Right renal cortex interstitium (tissue), 3 donors: ENCODE measurements around the gene AFAP1L1. TPM values are rescaled to one million over a fixed set of nuclear protein-coding genes. Genes with fewer than 3 reads are reported as not detected.

Experiments used
- DNase-seq, 3 donors: peaks; one replicate each; pipeline ENCODE4 v3.0.0-alpha.2; 2013; ENCODE audit warnings: low read depth in 3 of 3, low spot score in 2 of 3
- polyA plus RNA-seq, 3 donors: library from polyadenylated mRNA; unstranded; fragments of 120-200 nt; gene quantifications; one replicate each; pipeline ENCODE4 v1.2.1, GENCODE V29; 2013; ENCODE audit not compliant: insufficient read length in 3 of 3

Gene AFAP1L1
- polyA plus RNA-seq, 3 donors, result 17.3 to 18.4 (median 18.3) TPM

DNA sequence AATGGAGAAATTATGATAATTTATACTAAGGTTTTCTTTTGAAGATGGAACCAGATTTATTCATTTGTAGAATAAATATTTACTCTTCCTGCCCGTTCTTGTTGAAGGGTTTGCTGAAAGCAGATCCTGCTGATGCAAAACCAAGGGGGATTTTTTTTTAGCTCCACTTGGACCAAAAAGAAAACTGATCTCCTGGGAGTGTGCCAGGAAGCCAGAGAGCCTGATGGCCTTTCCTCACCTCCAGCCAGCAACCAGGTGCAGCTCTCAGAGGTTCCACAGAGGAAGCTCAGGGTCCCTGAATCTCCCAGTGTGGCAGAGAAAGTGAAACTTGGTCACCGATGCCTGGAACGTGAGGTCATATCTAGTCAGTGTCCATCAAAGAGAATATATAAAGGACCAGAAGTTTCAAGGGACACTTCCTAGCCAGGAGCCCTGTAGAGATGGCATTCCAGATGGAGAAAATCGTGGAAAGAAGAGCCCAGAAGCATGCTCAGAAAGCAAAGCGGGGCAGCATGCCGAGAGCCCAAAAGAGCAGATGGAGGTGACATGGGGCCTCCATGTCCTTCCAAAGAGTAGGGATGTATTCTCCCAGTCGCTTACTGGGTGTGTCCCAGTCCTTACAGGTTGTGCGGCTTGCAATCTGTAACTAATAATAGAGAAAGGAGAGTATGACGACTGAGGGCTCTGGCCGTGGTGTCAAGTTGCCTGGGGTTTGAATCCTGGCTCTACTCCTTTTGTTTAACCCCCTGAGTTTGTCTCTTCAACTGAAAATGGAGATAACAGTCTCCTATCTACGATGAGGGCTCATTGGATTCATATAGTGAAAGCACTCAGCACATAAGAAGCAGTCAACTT, 12.2 kb downstream of the AFAP1L1 start:
- no peak for DNase-seq

DNA sequence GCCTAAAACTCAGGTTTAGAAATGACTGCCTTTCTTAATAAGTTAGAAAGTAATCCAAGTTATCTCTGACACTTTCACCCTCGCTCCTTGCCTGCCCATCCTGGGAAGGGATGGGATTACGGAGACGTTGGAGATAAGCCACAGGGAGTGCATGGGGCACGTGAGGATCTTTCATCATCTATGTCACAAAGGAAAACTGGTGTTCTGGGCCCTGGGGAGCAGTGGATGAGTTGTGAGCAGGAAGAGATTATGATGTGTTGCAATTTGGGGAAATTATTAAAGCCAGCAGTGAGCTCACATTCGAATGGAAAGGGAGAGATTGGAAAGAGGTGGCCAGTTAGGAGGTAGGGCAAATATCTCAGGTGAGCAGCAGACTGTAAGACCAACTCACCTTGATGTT, 12.8 kb downstream of the AFAP1L1 start:
- no peak for DNase-seq

DNA sequence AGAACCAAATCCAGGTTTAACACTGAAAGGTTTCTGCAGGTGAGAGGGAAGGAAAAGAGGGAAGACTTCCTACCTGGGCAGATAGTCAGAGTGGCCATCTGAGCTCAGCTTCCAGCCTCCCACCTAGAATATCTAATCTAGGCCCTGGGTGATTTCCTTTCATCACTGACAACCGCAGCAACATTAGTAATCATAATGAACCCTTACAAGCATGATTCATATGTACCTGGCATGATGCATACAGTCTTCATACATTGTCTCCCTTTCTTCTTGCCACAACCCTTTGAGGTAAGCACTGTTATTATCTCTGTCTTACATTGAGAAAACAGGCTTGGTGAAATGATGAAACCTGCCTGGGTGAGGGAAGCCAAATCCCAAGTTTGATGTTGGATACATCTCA, 13.5 kb downstream of the AFAP1L1 start:
- DNase-seq, result no peak

DNA sequence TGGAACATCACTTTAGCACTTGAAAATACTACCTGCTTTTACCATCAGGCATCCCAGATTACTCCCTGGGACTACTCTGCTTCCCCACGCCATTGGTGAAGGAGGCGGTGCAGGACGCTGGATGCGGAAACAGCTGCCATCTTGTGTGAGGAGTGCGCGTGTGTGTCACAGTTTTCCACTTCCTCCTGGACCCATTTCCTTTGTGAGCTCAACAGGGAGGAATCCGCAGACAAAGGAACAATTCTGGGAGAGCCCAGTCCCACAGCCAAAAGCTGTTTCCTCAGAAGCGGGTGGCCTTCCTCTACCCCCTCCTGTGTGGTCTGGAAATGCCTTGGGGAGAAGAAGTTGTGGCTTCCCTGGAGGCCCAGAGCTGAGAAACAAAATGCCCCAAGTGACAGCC, 16.8 kb downstream of the AFAP1L1 start:
- no peak for DNase-seq

DNA sequence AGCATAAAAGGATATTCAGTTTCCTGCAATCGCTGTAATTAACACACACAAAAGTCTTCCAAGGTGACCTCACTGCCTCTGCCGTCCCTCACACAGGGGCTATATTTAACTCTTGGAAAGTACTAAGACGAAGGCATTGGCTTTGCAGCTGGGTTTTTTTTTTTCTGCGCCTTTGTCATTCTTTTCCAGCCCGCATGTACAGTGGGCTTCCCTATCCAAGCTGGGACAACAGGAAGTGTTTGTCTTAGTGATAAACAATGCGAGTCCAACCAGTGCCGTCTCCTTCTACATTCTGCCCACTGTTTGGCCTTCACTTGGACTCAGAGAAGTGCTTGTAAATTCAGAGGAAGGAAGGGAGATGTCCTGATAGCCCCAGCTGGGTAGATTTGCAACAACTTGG, 17.6 kb downstream of the AFAP1L1 start:
- DNase-seq, result no peak

DNA sequence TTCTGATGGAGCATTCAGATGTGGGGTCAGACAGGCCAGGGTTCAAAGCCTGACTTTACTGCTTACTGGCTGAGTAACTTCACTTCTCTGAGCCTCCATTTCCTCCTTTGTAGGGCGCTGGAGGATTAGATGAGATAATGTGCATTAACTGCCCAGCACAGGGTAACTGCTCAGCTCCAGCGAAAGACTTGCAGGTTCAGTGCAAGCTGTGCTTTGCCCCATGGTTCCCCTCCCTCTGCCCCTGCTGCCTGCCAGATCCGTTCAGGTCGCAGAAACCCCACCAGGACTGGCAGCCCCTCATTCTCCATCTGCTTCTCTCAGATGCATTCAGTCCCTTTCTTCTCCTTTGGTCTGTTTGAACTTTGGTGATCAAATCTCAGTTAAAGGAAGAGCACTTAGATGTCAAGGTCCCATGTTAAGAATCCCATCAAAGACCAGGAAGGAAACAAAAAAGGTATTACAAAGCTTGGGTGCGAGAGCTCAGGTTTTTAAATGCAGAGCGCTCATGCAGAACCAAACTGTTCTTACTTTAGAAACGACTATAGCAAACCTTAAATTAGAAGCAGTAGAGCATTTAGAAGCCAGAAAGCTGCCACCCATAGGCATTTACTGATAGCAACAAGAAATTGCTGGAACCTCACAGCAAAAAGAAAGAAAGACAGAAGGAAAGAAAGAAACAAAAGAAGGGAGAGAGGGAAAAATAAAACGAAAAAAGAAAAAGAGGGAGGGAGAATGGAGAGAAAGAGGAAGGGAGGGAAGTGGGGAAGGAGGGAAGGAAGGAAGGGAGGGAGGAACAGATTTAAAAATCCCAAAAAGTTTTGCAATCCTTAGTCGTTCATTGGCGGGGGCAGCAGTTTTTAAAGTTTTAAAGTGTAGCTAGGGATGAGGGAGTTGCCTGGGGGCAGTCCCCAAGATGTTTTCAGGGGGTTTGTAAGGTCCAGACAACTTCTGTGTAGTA, 23.5 kb downstream of the AFAP1L1 start:
- DNase-seq, result no peak

DNA sequence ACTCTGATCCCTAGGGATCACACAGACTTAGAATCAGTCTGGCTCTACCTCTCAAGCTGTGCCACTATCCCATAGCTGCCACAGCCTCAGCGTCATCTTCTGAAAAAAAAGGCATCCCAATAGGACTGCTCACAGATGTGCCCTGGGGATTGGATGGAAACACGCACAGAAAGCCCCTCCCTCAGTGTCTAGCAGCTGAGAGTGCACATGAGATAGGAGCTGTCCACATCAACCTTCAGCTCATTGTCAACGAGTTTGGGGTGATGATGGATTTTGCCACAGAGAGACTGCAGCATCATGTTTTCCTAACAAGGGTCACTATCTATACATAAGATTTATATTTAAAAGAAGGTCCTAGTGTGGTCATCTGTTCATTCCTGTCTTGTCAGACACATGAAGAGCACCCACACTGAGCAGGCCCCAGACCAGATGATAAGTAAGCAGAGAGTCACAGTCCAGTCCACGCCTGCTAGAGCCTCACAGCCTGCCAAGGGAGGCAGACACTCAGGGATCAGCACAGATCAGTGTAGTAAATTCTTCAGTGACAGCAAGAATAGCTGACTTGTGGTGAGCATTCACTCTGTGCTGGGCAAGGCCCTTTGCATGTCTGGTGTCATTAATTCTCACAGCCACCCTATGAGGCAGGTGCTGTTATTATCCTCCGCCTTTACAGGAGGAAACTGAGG, 25.8 kb downstream of the AFAP1L1 start:
- no peak for DNase-seq

DNA sequence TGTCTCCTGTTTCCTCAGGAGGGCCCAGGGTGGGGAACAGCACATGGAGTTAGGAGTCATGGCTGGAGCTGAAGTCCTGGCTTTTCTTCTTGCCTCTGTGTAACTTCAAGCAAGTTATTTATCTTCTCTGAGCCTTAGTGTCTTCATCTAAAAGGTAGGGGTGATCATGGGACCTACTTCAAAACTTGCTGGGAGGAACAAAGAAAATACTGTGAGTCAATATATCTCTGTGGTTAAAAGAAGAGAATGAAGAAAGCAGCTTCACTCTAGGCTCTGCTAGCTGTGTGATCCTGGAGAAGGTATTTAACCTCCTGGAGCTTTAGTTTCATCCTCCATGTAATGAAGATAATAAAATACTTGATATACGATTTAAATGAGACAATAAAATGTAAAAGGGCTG, 26.5 kb downstream of the AFAP1L1 start:
- no peak for DNase-seq

DNA sequence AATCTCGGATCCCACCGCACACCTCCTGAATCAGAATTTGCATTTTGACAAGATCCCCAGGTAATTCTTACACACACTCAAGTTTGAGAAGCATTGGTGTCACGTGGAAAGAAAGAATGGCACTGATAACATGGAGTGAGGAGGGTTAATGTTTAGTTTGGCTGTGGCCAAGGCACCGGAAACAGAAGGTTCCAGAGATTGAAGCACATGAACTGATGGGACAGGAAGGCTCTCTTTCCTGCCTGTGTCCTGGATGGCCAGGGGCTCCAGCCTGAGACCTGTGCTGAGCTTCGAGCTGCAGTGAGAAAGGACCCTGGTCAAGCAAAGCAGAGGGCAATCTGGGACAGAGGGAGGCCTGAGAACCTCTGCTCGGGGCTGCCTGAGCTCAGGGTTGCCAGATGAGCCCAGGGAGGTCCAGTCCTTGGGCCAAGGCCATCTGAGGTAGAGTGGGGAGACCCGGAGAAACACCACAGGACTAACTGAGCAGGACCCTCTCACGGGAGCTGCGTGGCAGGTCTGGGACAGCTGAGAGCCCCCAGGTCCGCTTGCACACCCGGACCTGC, 27.3 kb downstream of the AFAP1L1 start:
- no peak for DNase-seq

DNA sequence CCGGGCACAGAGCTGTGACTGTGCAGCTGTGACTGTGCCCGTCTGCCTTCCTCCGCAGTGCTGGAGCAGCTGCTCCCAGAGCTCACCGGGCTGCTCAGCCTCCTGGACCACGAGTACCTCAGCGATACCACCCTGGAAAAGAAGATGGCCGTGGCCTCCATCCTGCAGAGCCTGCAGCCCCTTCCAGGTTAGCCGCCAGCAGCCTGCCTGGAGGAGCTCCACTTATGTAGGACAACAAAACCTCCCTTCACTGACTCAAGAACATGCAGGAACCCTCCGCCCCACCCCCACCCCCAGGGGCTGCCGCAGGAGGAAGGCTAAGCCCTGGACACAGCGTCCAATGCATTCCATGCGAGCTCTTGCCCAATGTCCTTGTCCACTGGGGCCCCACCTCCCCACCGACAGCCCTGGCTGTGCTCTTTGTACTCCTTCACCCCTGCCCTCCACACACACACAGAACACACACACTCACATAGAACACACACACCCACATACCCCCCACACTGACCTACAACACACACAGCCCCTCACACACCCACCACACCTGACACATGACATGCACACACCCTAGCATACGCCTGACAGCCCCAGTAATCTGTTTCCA, 27.9 kb downstream of the AFAP1L1 start:
- DNase-seq, result no peak

DNA sequence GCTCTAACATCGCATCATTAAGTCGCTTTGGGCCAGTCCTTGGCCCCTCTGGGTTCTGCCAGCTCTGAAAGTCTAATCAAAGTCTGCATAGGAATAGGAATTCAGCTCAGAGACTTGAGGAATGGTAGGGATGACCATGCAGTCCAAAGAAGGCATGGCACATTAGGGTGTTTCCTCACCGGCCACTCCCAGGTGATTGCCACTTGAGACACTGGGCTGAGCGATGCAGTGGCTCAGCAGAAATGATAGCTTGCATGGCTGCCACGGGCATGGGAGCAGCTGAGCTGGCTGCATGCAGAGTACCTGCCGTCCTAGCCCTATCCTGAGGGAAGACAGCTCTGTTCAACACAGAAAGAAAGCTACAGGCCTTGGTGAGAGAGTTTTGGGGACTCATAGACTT, 28.8 kb downstream of the AFAP1L1 start:
- DNase-seq, result no peak

DNA sequence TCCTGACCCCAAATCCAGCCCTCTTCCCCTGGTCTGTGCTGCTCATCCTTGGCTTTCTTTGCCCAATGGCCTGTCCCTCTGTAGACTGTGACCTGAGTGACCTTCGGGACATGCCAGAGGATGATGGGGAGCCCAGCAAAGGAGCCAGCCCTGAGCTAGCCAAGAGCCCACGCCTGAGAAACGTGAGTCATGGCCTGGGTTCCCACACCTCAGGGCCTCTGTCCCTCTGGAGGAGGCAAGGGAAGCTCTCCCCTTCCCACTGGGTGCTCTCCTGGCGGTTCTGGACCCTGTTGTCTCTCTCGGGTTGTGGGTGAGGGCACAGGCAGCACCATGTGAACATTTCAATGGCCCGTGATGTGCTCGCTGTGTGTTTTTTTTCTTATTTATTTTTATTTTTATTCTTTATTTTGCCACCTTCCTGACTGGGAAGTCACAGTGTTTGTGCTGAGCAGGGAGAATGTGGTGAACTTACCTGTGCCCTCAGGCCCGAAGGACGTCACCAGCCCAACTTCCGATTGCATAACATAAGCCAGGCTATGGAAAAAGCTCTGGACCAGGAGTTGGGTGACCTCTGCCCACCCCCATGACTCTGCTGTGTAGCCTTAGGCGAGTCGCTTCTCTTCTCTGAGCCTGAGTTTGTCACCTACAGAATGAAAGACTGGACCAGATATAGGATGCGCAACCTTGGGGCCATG, 29.5 kb downstream of the AFAP1L1 start:
- DNase-seq, result no peak

DNA sequence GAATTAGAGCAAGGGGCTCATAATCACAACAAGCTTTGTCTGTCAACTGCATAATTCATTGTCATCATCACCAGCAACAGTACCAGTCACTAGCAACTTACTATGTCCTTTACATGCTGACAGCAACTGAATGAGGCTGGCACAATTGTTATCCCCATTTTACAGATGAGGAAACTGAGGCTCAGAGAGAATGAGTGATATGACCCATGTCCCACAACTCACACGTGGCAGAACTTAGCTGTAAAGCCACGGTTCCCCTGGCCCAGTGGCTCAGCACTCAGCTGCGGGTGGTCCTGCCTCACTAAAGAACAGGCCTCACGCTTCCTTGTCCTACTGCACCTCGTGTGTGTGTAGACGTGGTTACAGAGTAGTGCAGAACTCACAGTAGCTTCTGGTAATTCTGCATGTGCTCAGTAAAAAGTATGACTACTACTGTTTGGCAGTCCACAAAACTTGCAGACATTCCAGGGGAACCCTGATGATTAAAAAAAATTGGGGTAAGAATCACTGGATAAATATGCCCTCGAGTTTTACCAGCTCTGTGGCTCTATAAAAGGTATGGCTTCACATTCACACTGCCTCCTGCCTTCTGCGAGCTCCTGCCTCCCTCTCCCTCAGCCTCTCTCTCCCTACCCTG, 30.2 kb downstream of the AFAP1L1 start:
- DNase-seq, result no peak

DNA sequence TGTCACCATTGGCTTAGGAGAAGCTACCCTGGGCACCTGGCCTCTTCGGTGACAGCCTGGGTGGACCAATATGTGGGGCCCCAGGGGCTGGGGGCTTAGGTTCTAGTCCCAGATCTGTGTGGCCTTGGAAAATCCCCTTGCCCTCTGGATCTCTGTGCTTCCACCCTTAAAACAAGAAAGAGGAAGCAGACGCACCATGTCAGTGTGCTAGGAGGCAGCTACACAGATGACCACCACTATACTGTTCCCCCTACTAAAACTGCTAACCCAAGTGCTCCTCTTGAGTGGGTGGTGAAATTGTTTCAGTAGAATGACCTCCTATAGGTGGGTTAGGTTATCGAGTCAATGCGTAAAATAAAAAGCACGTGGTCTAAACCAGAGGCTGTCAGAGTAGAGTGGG, 31.0 kb downstream of the AFAP1L1 start:
- no peak for DNase-seq

DNA sequence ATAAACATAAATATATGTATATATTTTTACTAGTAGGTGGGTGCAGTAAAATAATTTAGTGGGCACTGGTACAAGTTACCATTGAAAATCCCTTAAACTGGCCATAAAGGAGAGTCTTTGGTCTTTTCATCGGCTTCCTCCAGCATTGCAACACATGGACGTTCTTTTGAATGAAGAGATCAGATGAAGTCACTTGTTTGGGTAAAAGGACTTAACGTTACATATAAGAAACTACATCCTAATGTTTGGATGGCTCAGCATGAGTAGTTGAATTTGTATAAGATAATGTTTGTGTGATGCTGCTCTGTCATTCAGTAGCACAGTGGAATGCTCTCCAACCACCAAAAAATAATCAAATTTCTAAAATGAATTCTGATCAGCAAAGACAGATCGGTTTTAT, 31.6 kb downstream of the AFAP1L1 start:
- DNase-seq, result no peak

DNA sequence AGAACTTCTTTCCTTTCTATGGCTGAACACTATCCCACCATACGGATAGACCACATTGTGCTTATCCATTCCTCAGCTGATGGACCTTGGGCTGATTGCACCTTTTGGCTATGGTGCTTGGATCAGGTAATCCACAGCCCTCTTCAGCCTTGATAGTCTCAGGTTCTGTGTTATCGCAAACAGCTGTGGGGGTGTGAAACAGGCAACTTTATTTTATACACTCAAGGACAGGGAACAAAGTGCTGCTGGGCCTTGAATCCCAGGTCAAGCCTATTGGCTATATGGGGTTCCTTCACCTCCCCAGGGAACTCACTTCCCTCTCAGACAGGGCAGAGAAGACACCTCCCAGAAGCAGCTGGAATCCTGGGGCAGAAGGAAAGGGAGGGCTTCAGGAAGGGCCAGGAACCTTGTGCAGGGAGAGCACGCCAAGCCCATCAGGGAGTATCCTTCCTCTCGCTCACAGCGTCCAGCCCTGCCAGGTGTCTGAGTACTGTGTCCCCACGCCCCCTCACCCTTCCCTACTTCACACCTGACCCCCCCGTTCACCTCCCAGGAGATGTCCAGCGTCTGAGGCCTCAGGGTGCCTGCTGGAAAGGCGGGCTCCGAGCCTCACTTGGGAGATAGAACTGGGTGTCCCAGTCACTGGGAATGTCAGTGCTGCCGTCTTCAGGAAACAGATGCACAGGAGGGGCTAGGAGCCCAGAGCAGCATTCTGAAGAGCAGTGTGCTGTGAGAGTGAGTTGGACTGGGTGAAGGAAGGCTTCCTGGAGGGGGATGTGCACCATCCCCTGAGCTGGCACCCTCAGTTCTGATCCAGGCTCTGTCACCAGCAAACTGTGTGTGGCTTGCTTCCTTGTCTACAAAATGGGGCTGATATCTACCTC, 32.8 kb downstream of the AFAP1L1 start:
- DNase-seq, result no peak

DNA sequence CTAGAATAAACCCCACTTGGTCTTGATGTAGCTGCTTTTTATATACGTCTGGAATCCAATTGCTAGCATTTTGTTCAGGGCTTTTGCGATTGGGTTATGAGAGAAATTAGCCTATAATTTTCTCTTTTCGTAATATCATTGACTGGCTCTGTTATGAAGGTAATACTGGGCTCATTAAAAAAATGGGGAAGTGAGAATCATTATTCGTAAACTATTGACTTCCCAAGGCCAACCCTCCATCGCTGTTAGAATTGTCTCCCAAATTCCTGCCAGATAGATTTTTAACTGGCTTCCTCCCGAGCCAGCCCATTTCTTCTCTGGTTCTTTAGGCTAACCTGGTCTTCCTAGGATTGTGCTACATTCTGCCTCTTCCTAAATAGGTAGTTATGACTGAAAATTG, 37.7 kb downstream of the AFAP1L1 start:
- no peak for DNase-seq

DNA sequence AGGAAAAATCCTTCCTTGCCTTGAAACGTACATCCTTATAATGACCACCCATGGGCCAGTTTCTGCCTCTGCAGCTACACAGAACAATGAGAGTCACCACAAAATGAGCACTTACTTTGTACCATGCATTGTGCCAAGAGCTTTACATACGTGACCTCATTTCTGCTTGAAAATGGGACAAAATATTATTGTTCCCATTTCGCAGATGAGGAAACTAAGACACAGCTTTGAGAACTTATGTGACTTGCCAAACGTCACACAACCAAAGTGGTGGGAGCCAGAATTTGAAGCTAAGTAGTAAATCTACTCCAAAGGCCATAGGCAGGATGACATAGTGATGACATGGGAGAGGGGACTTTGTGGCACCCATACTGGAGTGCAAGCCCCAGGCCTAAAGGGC, 38.8 kb downstream of the AFAP1L1 start:
- no peak for DNase-seq
